ENCODE results near the gene LAMC2.
A peak's percentile ranks its signal among the peaks of the same experiment; 100 is the strongest.
"Not testable (repeated sequence)": the region's sequence is repeated elsewhere in the genome, so short reads cannot be mapped to it uniquely, and the experiment has no call there.

Gene LAMC2

GRCh38 chr1:183267646-183268431, 81.8 kb downstream of the LAMC2 start:
- DNase-seq, result no peak

- no peak for DNase-seq
Measured at GRCh38 chr1:183270541-183271141, 84.6 kb downstream of the LAMC2 start.

- no peak for DNase-seq
Measured at GRCh38 chr1:183272390-183272848, 86.4 kb downstream of the LAMC2 start.

GRCh38 chr1:183273300-183273699, 87.2 kb downstream of the LAMC2 start:
- DNase-seq, result no peak

GRCh38 chr1:183273984-183274383, 87.9 kb downstream of the LAMC2 start:
- not testable (repeated sequence) for DNase-seq

GRCh38 chr1:183274836-183275235, 88.8 kb downstream of the LAMC2 start:
- no peak for DNase-seq

- no peak for DNase-seq
Measured at GRCh38 chr1:183275322-183275721, 89.3 kb downstream of the LAMC2 start.

- no peak for DNase-seq
Measured at GRCh38 chr1:183276386-183277080, 90.5 kb downstream of the LAMC2 start.

GRCh38 chr1:183277821-183278738, 92.0 kb downstream of the LAMC2 start:
- no peak for DNase-seq

GRCh38 chr1:183278739-183279591, 92.9 kb downstream of the LAMC2 start:
- DNase-seq, result no peak

- DNase-seq, result no peak
Measured at GRCh38 chr1:183279835-183280234, 93.8 kb downstream of the LAMC2 start.

- DNase-seq, result no peak
Measured at GRCh38 chr1:183281039-183281438, 95.0 kb downstream of the LAMC2 start.

- peak; percentile 73 for DNase-seq
Measured at GRCh38 chr1:183281553-183282091, 95.6 kb downstream of the LAMC2 start.

- no peak for DNase-seq
Measured at GRCh38 chr1:183282101-183282855, 96.2 kb downstream of the LAMC2 start.

- DNase-seq, result no peak
Measured at GRCh38 chr1:183283286-183283685, 97.2 kb downstream of the LAMC2 start.

GRCh38 chr1:183284086-183284485, 98.0 kb downstream of the LAMC2 start:
- DNase-seq, result no peak

GRCh38 chr1:183285256-183285655, 99.2 kb downstream of the LAMC2 start:
- DNase-seq, result no peak

- no peak for DNase-seq
Measured at GRCh38 chr1:183285746-183286145, 99.7 kb downstream of the LAMC2 start.

GRCh38 chr1:183287191-183287675, 101.2 kb downstream of the LAMC2 start:
- DNase-seq, result no peak

GRCh38 chr1:183288583-183288982, 102.5 kb downstream of the LAMC2 start:
- no peak for DNase-seq

All from activated naive CD4-positive, alpha-beta T cell treated with Interleukin-2 at 50 U/mL for 16 hours (primary cell).